Stimulated activated CD4-positive, alpha-beta T cell treated with anti-CD3 and anti-CD28 coated beads, Interleukin-15, amount 100 ng/mL, for 24 hours (primary cell): ENCODE results near the gene AXIN2.
A peak's percentile ranks its signal among the peaks of the same experiment; 100 is the strongest.
"Not testable (repeated sequence)": the region's sequence is repeated elsewhere in the genome, so short reads cannot be mapped to it uniquely, and the experiment has no call there.

Experiments used
- DNase-seq: peaks from one replicate; pipeline ENCODE4 v3.0.0-alpha.2; 2020

Gene AXIN2

DNA sequence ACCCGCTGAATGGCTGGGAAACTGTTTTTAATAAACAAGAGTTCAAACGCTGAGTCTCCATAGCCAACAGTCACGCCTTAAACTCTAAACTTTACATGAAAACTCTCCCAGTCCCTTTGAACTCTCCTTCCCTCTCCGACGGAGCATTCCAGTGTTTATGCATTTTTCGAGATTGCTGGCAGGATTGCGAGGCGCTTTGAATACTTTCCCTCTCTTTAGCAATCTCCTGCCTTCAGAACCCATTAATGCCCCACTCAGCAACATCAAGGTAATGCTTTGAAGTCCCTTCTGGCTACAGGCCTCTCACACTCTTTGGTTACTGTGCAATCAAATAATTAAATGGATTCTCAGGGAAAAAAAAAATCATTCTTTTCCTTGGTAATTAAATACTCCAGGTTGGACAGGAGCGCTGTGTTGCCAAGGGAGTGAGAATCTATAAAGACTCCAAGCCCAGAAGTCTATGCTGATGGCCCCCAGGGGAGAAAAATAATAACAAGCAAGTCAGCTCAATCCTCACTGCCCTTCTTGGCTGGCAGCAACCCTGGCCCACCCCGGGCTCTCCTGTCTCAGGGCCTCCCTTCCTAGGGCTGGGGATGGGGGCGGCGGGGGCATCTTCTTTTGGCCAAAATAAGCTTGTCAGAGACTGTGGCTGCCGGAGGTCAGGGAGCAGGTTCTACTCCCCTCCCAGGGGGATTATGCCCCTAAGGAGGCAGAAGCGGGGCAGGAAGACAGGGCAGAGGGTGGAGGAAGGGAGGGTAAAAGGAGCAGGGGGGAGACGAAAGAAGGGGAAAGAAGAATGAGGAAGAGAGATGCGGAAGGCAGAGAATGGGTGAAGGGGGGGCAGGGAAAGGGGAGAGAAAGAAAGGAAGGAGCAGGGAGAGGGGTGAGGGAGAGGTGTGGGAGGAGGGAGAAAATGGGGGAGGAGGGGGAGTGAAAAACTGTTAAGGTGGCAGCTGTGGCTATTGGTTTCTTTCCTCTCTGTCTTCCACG lies 45.2 kb downstream of the AXIN2 start:
- DNase-seq = no peak

DNA sequence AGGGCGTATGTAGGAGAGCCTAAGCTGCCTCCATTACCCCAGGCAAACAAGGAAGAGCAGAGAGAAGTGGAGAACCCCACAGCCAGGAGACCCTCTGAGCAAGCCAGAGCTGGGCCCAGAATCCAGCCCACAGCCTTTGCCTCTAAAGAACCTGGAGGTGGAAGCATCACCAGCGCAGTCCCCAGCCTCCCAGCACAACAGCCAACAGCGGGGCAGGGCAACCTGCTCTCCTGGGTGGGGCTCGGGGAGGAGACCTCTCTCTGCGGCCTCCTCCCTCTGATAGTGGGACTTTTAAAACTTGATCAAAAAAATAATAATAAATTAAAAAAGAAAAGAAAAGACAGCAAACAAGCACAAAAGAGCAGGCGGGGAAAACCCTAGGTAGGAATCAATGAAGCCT lies 45.9 kb downstream of the AXIN2 start:
- DNase-seq = no peak

DNA sequence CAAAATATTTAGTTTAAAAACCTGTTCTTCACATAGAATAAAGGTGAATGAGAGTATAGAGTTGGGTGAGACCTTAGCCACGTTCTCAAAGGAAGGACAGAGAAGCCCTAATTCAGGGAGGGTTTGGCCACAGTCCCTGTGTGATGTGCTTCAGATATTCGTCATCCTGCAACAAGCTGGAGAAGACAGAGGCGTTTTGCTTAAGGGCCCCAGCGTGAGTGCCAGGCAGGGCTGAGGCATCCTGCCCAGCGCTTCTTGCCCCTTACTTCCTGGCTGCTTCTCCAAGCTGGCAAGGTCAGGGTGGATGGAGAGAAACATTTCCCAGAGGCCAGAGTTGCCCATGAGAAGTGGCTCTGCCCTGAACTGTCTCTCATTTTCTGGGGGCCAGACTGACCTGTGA lies 46.9 kb downstream of the AXIN2 start:
- DNase-seq = peak; percentile 22

DNA sequence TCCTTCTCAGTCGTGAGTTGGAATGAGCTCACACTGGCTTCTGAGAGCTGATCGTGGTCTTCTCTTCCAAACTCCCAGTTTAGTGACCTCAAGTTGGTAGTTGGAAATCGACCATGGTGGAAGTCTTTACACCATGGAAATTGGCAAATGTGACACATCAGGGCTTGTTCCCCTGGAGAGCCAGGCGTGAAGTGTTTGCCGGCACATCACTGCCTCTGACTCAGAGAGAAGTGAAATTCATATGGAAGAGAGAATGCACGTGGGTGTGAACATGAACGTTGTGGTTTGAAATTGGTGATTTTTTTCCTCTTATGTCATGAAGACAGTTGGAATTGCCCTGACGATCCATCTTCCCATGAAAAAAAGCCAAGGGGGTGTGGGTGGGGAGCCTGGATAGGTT lies 47.4 kb downstream of the AXIN2 start:
- DNase-seq = peak; percentile 63

DNA sequence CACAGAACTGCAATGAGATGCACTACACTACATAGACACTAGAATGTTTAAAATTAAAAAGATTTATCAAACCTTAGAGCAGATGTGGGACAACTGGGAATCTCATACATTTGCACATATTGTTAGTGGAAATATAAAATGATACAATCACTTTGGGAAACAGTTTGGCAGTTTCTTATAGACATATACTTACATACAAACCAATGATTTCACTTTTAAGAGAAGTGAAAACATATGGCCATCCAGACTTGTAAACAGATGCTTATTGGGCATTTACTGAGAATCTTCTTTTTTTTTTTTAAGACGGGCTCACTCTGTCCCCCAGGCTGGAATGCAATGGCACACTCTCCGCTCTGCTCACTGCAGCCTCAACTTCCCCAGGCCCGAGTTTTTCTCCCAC lies 50.1 kb downstream of the AXIN2 start:
- DNase-seq = no peak

DNA sequence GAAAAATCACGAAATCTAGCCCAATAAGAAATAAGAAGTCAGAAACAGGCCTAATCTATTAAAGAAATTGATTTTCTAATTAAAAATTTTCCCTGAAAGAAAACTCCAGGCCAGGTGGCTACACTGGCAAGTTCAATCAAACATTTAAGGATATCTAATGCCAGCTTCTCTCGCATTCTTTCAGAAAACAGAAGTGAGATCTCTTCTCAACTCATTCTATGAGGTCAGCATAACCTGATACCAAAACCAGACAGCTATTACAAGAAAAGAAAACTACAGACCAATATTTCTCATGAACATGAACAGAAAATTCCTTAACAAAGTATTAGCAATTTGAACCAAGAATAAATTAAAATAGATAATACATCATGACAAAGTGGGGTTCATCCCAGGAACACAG lies 52.4 kb downstream of the AXIN2 start:
- no peak for DNase-seq

DNA sequence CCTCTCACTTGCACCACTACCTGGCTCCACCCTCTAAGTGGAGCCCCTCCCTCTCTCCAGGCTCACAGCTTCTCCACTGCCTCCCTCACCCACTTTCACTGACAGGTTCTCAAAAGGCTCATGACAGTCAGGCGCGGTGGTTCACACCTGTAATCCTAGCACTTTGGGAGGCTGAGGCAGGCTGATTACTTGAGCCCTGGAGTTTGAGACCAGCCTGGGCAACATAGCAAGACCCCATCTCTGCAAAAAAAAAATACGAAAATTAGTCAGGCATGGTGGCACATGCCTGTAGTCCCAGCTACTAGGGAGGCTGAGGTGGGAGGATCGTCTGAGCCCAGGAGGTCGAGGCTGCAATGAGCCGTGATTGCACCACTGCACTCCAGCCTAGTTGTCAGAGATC lies 56.8 kb downstream of the AXIN2 start:
- not testable (repeated sequence) for DNase-seq

DNA sequence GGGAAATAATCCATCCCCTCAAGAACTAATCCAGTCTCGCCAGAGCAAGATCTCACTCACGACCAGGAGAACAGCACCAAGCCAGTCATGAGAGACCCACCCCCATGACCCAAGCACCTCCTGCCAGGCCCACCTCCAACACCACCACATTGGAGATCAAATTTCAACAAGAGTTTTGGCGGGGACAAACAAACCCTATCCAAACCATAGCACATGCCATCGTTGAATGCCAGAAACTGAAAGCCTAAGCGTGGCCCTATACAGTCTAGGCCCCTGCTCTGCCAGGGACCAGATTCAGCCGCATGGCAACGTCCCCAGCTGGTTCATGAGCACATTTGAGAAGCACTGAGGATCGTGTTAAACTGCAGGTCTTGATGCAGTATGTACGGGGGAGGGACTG lies 57.3 kb downstream of the AXIN2 start:
- no peak for DNase-seq

DNA sequence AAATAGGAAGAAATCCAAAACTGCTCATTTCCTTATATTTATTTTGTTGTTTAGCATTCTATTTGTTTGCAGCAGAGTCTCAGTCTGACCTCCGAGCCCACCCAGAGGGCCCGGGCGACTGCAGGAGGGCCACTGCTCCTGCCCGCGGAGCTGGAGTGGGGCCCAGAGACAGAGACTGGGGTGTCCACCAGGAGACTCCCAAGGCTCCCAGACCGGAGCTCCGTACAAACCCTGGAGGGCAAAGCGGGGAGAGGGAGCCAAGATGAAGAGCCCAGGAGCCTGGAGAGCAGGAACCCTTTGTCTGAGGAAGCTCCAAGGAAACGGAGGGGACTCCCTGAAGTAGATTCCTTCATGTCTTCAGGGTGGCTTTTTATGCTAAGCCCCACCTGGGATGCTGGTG lies 57.9 kb downstream of the AXIN2 start:
- no peak for DNase-seq

DNA sequence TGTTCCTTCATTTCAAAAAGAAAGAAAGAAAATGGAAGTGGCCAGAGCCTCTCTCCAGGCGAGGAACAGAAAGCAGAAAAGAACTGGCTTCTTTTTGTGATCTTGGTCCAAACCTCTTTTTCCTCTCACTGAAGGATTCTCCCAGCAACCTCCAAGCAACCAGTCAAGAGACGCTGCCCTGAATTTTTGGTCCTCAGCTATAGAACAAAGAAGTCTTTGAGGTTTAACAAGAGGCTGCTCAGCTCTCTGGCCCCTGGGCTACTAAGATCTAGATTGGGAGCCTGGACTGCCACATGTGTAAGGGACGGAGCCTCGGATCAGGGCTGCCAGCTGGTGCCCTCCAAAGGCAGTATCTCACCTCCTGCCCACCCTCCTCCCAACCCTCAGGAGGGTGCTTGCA lies 62.6 kb downstream of the AXIN2 start:
- DNase-seq = no peak

DNA sequence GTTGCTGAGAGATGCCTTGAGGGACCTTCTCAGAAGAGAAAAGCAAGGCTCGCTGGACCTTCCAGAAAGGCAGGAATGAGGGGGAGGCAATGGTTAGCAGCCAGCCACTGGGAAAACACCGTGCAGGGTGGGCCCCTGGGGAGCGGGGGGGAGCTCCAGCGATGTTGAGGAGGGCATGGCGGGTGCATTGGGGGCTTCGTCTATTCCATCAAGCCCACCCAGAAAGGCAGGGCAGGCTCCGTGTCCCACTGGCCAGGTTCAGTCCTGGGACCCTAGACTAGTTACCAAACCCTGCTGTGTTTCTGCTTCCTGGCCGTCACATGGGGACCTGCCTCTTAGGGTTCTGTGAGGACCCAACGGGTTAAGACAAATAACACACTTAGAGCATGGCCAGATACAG lies 64.6 kb downstream of the AXIN2 start:
- no peak for DNase-seq

DNA sequence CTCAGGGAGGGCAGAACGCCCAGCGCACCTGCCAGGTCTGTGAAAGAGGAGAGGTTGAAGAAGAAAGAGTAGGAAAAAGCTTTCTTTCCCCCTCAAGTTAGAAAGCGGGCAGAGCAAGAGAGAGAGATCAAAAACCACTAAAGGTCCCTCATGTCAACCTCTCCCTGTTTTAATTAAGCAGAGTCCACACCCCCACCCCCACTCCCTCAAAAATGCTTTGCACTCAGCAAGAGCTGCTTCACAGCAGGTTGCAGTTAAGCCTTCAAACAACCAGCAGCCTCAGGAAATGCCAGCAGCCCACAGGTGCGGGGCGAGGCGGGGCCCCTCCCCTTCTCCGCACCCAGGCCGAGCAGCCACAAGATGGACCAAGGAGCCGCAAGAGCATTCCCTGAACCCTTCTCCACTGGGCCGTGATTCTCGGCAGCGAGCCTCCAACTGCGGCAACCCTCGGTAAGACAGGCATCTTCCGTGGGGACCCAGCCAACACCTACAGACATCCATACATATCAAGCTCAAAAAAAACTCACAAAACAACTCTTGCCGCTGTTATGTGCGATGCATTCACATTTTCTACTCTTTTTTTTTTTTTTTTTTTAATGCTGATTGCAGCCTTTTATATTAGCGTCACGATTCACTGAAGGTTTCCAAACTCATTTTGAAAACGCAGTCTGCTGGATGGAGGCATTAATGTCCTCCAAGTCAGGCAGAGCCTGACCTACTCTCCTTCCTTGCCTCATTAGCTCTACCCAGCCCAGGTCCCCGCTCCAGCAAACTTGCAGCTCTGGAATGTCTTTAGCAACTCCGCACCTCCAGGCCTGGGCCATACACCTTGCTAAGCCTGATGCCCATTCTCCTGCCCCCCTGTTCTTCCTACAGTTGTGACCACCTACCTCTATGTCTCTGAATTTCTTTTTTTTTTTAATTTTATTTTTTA lies 66.1 kb downstream of the AXIN2 start:
- DNase-seq = peak; percentile 10

DNA sequence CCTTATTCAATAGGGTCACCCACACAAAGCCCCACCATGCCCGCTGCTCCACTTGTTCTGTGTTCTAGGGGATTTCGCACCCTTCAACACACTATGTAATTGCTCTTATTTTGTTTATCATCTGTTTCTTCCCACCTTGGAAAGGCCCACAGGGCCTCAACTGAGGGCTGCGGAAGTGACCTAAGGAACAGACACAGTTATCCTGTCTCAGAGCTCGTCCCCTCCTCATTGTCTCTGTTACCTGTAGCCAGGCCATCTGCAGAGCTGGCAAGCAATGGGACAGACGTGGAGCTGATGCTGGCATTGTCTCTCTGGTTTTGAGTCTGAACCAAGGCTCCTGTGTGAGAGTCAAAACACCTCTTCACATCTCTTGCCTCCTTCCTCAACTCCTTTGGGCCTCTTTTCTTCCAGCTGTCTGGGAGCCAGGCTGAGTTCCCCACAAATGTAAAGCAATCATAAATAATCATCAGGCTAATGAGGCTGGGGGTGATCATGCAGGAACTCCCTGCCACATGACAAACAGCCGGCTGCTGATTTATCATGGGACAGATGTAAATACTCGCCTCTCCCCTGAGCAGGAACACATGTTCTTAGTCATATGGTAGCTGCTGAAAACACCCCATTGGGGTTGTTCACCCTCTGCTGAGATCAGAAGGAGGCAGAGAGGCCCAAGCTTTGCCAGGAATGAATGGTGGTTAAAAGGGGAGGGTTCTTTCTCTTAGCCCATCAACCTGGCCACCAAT lies 71.9 kb downstream of the AXIN2 start:
- no peak for DNase-seq

DNA sequence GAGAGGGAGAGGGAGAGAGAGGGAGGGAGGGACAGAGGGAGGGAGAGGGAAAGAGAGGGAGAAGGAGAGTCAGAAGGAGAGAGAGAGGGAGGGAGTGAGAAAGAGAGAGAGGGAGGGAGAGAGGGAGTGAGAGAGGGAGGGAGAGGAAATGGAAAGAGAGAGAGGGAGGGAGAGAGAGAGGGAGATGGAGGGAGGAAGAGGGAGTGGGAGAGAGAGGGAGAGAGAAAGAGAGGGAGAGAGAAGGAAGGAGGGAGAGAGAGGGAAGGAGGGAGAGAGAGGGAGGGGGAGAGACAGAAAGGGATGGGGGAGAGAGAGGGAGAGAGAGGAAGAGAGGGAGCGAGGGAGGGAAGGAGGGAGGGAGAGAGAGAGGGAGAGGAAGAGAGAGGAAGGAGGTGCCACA lies 72.8 kb downstream of the AXIN2 start:
- no peak for DNase-seq

DNA sequence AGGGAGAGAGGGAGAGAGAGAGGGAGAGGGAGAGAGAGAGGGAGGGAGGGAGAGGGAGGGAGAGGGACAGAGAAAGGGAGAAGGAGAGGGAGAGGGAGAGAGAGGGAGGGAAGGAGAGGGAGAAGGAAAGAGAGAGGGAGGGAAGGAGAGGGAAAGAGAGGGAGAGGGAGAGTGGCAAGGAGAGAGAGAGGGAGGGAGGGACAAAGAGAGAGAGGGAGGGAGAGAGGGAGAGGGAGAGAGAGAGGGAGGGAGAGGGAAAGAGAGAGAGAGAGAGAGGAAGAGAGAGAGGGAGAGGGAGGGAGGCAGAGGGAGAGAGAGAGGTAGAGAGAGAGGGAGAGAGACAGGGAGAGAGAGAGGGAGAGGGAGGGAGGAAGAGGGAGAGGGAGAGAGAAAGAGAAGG lies 73.5 kb downstream of the AXIN2 start:
- no peak for DNase-seq

DNA sequence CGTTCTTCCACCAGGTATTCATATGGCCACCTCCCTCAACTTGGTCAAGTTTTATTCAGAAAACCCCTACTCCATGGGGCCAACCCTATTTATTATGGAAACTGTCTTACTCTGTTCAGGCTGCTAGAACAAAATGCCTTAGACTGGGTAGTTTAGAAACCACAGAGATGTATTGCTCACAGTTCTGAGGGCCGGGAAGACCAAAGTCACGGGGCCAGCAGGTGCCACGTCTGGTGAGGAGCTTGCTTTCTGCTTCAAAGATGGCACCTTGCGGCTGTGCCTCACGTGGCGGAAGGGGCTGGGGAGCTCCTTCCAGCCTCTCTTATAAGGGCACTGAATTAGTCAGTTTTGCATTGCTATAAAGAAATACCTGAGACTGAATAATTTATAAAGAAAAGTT lies 74.3 kb downstream of the AXIN2 start:
- peak; percentile 12 for DNase-seq

DNA sequence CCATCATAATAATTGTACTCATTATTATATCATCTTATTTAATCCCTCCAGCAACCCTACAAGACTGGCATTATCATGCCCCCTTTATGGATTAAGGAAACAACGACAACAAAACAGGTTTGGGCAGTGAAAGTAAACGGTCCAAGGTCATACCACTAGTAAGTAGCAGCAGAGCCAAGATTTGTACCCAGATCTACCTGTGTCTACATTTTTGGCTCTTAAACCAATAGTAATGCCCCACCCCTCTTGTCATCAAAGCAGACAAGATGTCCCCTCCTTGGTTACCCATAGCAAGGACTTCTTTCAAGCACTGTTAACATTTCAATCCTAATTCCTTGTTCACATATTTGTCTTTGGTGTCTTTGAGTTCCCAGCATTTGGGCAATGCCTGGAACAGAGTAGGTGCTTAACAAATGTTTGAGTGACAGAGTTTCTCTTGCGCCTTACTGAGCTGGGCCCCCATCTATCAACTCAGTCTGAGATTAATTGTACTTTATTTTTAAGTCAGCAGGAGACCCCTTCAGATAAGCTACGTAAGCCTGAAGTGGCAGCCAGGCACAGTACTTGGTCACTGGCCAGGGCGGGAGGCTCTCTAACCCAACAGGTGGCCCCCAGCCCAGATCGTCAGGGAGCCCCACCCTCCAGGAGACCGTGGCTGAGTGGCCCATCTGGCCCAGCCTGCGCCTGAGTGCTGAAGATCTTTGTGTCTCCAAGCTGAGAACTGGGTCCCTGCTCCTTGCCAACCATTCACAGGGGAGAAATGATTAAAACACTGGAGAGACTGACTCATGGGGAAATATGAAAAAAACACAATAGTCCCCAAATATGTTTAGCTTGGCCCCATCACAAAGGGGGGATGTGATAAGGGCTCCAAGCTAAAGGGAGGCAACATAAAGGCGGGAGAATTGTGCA lies 75.8 kb downstream of the AXIN2 start:
- DNase-seq = no peak

DNA sequence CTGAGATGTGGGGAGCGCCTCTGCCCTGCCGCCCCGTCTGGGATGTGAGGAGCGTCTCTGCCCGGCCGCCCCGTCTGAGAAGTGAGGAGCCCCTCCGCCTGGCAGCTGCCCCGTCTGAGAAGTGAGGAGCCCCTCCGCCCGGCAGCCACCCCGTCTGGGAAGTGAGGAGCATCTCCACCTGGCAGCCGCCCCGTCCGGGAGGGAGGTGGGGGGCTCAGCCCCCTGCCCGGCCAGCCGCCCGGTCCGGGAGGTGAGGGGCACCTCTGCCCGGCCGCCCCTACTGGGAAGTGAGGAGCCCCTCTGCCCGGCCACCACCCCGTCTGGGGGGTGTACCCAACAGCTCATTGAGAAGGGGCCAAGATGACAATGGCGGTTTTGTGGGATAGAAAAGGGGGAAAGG lies 77.0 kb downstream of the AXIN2 start:
- not testable (repeated sequence) for DNase-seq

DNA sequence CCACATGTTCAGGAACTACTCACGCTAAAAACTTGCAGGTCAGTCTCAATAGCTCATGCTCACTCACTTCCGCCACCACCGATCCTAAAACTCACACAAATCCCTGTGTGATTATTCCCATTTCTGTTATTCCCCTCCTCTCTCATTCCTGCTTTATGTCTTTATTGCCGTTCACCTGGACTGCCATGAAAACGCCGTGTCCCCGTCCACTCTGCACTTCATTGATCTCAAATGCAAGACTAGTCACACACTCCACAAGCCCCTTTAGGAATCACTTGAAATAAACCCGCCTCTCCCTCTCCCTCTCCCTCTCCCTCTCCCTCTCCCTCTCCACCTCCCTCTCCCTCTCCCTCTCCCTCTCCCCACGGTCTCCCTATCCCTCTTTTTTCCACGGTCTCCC lies 78.0 kb downstream of the AXIN2 start:
- DNase-seq = no peak

DNA sequence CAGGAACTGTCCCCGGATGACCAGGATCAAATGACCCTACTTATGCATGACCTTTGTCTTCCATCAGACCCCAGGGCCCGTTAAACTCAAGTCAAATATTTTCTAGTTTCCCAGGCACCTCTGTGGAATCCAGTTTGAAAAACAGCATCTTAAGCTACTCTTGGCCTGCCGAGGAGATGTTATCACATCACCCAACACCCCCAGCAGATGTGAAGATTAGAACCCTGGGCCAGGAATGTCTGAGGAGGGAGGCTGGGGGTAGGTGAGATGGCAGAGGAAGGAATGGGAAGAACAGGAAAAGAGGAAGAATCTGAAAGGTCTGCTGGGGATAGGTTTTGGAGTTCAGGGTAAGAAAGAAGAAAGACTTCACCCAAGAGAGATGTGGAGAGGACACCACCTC lies 79.2 kb downstream of the AXIN2 start:
- DNase-seq = no peak

DNA sequence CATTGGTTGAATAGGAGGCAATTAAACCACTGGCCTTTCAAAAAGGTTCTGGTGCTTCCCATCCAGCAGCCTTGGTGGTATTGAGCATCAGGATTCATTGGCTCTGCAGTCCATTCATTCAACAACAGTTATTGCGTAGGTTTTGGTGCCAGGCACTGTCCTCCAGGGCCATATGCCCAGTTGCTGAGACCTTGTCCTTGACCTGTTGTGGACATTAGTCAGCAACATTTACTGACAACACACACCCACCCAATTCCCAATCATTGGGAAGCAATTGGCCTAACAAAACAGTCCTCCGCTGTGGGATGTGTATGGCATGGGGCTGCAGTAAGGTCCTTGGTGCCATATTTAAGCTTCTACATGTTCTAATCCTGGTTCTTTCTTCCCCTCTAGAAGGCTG lies 82.2 kb downstream of the AXIN2 start:
- DNase-seq = no peak
